Right ventricle myocardium inferior (tissue), 1 donor: ENCODE measurements around the gene MED16. TPM values are rescaled to one million over a fixed set of nuclear protein-coding genes. Genes with fewer than 3 reads are reported as not detected.
"Not testable (repeated sequence)": the region's sequence is repeated elsewhere in the genome, so short reads cannot be mapped to it uniquely, and the experiment has no call there.

Source experiments
- ATAC-seq: fragments of 200-7000 bp; cut with Tn5 transposase; one replicate; pipeline ENCODE4 v1.9.1; 2020; ENCODE audit warnings: mild to moderate bottlenecking, moderate library complexity
- DNase-seq: peaks from one replicate; pipeline ENCODE4 v3.0.0; 2021; ENCODE audit errors: missing footprints
- intact Hi-C: fragments of 100-400 bp; cut with DNase I; formaldehyde crosslinking; loops from one replicate; pipeline ENCODE4 v1.11.0; 2022
- total RNA-seq: library from RNA; stranded (reverse); fragmentation: NEBNext Ultra II Directional; extraction: Animal tissue kit (Norgen Biotek cat#: 25700); gene quantifications from one replicate; pipeline ENCODE4 v1.2.1, GENCODE V29; 2021
- donor health status: DM: no; HTN: yes; CAD: no; lungs with severe emphysema.

The MED16 gene
- total RNA-seq, 1 donor from 2014 or later: 23.5 TPM

DNA sequence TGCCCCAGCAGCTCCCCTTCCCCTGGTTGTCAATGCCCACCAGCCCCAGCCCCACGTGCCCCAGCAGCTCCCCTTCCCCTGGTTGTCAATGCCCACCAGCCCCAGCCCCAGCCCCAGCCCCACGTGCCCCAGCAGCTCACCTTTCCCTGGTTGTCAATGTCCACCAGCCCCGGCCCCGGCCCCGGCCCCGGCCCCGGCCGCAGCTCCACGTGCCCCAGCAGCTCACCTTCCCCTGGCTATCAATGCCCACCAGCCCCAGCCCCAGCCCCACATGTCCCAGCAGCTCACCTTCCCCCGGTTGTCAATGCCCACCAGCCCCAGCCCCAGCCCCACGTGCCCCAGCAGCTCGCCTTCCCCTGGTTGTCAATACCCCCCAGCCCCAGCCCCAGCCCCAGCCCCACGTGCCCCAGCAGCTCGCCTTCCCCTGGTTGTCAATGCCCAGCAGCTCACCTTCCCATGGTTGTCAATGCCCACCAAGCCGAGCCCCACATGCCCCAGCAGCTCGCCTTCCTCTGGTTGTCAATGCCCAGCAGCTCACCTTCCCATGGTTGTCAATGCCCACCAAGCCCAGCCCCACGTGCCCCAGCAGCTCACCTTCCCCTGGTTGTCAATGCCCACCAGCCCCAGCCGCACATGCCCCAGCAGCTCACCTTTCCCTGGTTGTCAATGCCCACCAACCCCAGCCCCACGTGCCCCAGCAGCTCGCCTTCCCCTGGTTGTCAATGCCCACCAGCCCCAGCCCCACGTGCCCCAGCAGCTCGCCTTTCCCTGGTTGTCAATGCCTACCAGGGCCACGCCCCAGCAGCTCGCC lies 14.0 kb downstream of the MED16 start:
- intact Hi-C loops, ATAC-seq, DNase-seq: not testable (repeated sequence)

DNA sequence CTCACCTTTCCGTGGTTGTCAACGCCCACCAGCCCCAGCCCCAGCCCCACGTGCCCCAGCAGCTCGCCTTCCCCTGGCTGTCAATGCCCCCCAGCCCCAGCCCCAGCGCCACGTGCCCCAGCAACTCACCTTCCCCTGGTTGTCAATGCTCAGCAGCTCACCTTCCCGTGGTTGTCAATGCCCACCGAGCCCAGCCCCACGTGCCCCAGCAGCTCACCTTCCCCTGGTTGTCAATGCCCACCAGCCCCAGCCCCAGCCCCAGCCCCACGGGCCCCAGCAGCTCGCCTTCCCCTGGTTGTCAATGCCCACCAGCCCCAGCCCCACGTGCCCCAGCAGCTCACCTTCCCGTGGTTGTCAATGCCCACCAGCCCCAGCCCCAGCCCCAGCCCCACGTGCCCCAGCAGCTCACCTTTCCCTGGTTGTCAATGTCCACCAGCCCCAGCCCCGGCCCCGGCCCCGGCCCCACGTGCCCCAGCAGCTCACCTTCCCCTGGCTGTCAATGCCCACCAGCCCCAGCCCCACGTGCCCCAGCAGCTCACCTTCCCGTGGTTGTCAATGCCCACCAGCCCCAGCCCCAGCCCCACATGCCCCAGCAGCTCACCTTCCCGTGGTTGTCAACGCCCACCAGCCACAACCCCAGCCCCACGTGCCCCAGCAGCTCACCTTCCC lies 14.9 kb downstream of the MED16 start:
- intact Hi-C loops, DNase-seq, ATAC-seq: not testable (repeated sequence)

DNA sequence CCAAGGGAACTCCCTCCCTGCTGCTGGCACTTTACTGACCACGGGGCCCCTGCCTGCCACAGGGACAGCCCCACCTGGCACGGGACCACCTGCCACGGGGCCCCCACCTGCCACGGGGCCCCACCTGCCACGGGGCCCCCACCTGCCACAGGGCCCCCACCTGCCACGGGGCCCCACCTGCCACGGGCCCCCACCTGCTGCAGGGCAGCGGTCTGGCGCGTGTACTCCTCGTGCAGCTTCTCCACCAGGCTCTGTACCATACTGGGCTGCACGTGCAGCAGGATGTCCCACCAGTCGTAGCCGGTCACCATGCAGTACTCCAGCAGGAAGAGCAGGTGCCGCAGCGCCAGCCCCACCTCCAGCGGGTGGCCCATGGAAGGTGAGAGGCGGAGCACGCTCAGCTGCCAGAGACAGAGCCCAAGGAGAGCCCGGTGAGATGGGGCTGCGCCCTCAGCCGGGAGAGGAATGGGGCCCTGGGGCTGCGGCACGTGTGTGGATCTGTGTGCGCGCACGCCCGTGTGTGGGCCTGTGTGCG lies 16.1 kb downstream of the MED16 start:
- intact Hi-C loops: no loop called here
- ATAC-seq (no peak), DNase-seq (no peak)

DNA sequence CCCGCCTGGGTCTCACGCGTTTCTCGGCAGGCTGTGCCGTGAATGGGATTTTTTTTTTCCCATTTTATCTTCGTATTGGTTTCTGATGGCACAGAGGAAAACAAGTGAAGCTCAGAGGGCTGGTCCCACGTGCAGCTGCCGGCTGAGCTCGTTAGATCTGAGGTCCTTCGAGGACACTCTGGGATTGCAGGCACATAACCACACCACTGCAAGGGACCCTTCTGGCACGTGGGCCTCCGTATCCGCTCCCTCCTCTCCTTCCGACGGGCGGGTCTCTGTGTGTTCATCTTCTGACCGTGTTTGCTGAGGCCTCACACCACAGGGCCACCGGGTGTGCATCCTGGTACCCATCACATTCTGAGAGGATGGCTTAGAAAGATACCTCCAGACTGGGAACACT lies 16.9 kb downstream of the MED16 start:
- intact Hi-C loops: no loop called here
- no peak for ATAC-seq
- DNase-seq: no peak

DNA sequence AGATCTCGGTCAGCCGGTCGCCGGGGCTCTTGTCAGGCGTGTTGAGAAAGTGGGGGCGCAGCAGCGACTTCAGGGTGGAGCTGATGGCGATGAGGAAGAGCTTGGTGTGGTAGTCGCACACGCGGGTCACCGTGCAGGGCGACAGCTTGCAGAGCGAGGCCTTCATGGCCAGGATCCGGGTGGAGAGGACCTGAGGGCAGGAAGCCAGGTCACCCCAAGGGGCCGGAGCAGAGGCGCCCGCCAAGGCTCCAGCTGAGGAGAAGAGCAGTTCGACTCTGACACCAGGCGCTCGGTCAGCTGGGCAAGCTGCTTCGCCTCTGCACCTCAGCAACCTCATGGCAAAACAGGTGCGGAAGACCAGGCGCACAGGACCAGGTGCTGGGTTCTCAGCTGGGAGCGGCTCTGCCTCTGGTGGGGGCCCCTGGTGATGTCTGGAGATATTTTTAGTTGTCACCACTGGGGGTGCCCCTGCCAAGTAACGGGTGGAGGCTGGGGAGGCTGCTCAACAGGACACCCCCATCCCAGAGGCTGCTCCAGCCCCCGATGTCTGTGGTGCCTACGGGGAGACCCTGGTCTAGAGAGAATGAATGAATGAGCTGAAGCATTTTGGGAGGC lies 17.6 kb downstream of the MED16 start:
- DNase-seq (no peak), ATAC-seq (no peak)
- intact Hi-C loops: no loop called here

DNA sequence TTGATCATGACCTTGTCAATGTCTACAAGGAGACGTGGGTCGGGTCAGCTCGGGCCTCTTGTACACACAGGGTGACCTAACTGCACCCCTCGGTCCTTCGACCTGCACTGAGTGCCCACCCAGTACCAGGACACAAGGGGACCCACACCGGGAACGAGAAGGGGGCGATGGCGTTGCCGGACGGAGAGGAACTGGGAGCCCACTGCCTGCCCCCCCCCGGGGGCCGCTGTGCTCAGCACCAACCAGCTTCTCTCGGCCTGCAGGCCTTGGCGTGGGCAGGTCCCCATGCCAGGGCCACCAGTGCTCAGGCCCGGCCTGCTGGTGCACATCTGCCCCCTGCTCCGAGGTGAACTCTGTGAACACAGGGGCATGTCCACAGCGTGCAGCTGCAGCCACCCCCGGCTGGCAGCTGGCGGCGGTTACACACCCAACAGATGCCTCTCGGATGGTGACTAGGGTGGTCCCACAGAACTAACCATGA lies 19.4 kb downstream of the MED16 start:
- DNase-seq (no peak), ATAC-seq (no peak)
- intact Hi-C loops: loop anchor here (5.0 kb wide), 1 partner anchor 39 kb away; the partner anchor contains the start of gene R3HDM4

DNA sequence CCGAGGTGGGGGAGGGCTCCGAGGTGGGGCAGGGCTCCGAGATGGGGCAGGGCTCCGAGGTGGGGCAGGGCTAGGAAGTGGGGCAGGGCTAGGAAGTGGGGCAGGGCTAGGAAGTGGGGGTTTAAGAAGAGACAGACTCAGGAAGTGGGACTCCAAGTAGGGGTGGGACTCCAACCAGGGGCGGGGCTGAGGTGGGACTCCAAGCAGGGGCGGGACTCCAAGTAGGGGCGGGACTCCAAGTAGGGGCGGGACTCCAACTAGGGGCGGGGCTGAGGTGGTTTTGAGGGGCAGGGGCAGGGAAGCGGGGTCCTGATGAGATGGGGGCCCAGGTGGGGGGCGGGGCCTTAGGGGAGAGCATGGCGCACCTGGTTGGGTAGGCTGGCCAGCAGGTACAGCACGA lies 19.9 kb downstream of the MED16 start:
- intact Hi-C loops: loop anchor here (5.0 kb wide), 1 partner anchor 39 kb away; the partner anchor contains the start of gene R3HDM4
- DNase-seq (no peak), ATAC-seq (no peak)

DNA sequence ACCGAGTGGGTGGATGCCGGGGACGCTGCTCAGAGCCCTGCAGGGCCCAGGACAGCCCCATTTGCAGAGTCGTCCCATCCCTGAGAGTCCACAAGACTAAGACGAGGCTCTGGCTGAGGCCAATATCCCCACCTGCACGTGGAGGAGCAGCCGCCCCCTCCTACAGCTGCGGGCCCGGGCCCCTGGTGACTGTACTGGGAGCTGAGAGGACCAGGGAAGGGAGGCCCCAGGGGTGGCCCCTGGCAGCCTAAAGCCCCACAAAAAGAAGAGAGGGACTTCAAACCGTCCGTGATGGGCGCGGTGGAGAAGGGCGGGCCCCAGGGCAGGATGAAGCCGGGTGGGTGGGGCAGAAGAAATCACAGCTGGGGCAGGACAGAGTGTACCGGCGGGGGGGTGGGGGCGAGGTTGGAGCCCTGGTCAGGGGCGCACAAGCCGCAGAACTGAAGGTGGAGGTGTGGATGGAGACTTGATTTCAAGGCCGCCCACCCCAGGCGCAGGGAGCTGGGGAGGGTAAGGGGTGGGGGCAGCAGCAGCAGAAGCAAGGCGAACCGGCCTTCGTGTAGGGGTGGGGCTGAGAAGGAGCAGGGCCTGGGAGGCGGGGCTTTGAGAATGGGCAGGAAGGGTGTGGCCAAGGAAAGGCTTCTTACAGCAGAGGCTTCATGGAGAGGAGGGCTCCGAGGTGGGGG lies 20.6 kb downstream of the MED16 start:
- peak; percentile 85 for DNase-seq
- ATAC-seq: peak; percentile 35
- intact Hi-C loops: loop anchor here (5.0 kb wide), 1 partner anchor 40 kb away; the partner anchor contains the start of gene R3HDM4

DNA sequence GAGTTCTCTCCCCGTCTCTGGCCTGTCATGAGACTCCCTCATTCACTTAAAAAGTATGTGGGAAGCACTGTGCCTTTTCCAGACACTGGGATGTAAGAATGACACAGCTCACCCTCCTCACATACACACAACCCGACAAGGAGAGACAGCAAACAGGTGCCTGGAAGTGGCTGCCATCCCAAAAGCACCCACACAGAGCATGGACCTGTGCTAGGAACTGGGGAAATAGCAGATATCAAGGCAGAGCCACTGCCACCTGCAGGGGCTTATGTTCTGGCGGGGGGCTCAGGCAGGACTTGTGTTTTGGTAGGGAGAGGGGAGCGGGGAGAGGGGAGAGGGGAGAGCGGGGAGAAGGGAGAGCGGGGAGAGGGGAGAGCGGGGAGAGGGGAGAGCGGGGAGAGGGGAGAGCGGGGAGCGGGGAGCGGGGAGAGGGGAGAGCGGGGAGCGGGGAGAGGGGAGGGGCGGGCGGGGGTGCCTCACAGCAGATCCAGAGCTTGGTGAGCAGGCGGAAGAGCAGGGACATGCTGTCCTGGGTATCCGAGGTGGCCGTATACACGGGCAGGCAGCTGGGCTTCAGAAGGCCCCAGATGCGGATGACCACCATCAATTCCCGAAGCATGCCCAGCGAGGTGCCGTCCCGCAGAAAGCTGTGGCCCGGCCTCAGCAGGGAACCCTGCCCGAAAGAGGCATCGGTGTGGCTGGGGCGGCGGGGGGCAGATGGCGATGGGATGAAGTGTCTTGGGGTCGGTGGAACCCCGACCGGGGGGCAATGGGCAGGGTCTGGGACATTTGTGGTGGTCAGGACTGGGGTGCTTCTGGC lies 21.3 kb downstream of the MED16 start:
- ATAC-seq (no peak), DNase-seq (no peak)
- intact Hi-C loops: loop anchor here (5.0 kb wide), 1 partner anchor 41 kb away; the partner anchor contains the start of gene R3HDM4

DNA sequence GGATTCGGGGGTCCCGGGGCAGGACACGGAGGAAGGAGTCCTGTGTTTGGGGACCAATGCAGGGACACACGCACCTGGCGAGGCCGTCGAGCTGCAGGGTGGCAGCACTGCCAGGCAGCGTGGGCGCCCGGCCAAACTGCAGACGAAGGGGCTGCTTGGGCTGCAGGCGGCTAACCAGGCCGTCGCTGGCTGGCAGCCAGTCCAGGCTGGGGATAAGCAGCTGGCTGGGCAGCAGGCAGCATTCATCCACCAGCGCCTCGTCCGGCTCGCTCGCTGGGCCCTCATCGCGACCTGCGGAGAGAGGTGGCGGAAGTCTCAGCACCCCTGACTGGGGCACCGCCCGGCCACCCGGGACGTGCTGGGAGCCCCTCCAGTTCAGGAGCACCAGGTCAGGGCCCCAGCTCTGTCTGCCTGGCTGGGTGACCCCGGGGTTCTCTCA lies 22.0 kb downstream of the MED16 start:
- DNase-seq (peak; percentile 76), ATAC-seq (no peak)
- intact Hi-C loops: loop anchor here (5.0 kb wide), 1 partner anchor 41 kb away; the partner anchor contains the start of gene R3HDM4

DNA sequence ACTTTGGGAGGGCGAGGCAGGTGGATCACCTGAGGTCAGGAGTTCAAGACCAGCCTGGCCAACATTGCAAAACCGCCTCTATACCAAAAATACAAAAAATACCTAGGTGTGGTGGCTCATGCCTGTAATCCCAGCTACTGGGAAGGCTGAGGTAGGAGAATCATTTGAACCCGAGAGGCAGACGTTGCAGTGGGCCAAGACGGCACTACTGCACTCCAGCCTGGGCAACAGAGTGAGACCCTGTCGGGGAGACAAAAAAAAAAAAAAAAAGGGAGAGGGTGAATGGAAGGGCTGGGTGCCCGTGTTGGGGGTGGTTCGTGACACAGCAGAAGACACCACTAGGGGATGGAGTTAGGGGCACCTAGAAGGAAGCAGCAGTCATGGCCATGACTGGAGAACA lies 22.7 kb downstream of the MED16 start:
- intact Hi-C loops: loop anchor here (5.0 kb wide), 1 partner anchor 42 kb away; the partner anchor contains the start of gene R3HDM4
- DNase-seq (no peak), ATAC-seq (no peak)

DNA sequence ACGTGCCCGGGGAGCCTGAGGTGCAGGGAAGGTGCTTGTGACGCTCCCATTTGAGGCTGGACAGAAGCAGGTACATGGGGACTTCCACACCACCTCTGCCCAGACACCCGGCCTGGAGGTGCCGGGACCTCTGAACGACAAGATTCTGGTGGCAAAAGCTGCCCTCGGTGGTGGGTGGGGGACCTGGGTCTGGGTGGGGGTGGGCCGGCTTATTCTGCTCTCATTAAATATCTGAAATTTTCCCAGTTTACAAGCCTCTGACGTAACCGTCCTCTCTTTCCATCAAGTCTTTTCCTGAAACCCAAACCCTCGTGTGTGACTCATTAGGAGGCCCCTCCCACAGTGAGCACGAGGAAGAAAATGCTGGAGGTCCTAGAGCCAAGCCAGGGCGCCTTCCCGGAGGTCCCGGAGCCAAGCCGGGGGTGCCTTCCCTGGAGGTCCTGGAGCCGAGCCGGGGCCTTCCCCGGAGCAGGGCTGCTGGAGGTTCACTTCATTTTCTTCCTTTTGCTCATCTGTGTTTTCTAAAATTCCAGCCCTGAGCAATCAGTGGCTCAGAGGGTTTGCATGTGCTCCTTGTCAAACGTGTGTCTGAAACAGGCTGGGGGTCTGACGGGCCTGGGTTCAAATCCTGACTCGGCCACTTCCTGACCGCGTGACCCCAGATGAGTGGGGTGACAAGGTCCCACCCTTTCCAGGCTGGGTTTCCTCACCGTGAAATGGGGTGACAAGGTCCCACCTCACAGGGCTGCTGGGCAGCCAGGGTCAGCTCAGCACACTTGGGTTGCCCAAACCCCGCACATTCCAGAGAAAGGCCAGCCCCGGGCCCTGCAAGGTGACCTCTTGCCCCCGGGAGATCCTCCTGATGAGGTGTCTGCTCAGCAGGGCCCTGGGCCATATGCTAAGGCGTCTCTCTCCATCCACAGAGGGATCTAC lies 23.5 kb downstream of the MED16 start:
- DNase-seq (no peak), ATAC-seq (peak; percentile 27)
- intact Hi-C loops: loop anchor here (5.0 kb wide), 1 partner anchor 43 kb away; the partner anchor contains the start of gene R3HDM4

DNA sequence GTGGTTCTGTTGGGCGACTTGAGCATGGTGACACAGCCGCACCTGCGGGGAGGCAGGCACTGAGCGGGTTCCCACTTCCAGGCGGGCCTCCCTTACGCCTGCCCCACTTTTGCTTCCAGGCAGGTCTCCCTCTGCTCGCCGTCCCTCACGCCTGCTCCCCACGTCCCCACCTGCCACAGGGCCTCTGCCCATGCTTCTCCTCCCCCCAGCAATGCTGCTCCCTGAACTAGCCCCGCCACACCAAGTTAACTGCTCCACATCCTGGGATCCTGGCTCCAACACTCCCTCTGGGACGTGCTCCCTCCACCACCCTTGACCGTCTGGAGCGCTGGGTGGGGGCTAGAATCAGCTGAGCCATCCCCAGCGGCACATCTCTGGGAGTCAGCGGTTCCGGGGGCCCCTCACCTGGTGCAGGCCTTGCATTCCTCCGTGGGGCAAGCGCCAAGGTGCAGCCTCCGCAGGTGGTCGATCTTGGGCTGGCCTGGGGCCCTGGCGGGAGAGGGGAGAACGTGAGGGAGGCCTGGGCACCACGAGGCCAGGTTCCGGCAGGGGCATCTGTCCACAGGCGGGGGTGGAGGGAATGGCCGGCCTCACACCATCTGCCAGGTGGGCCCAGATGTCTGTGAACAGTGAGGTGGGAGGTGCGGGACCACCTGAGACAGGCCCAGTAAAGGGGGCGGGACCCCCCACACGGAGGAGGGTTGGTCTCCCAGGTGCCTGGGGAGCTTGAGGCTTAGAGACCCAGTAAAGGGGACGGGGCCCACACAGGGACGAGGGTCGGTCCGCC lies 24.3 kb downstream of the MED16 start:
- ATAC-seq (no peak), DNase-seq (no peak)
- intact Hi-C loops: no loop called here

DNA sequence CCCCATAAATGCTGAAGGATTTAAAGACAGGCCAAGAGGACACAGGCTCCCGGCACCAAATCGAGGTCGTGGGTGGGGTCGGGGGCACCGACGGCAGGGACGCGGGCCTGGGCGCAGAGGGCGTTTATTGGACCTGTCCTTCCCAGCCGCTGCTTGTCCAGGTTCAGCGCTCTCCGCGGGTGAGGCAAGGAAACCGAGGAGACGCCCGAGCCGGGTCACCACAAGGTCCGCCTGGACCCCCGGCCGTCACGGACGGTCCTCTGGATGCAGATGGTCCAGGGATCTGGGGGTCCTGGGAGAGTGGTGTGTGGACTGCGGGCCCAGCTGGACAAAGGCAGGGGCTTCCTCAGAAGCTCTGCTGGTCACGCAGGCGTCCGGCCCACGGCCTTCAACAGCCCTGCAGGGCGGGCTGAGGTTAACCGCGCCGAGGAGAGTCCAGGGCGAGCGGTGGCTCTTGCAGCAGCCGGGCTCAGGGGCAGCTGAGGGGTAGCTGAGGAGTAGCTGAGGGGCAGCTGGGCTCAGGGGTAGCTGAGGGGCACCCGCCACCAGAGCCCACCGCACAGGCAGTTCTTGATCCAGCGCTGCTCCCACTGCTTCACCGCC lies 25.0 kb downstream of the MED16 start:
- no peak for DNase-seq
- intact Hi-C loops: no loop called here
- no peak for ATAC-seq

DNA sequence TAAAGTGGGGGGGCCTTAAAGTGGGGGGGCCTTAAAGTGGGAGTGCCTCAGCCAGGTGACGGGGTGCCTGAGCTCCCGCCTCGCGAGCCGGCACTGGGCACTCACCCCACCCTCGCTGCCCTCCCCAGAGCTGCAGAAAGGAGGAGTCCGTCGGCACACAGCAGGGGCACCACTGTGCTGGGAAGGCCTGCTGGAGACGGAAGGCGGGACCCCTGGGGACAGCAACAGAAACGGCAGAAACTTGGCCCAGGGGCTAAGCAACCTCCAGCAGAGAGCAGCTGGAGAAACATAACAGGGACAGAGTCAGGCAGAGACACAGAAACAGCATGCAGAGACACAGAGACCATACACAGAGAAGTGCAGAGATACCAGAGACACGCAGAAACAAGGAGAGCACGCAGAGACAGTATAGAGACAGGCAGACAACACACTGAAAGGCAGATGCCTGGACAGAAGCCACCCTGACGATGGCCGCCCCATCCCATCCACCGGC lies 25.6 kb downstream of the MED16 start:
- intact Hi-C loops: no loop called here
- ATAC-seq: peak; percentile 9
- DNase-seq: no peak
